GM21529 (cell line): ENCODE data around the gene NBPF14.
A peak's percentile ranks its signal among the peaks of the same experiment; 100 is the strongest.
"Not testable (repeated sequence)": the region's sequence is repeated elsewhere in the genome, so short reads cannot be mapped to it uniquely, and the experiment has no call there.

Experiments
- ATAC-seq: cut with Tn5 transposase; IDR thresholded peaks from one replicate; pipeline ENCODE4 v1.9.1; 2021; ENCODE audit not compliant: unreplicated experiment

NBPF14 gene

GRCh38 chr1:148595911-148596310 lies at the start of gene NBPF14:
Gene NBPF14, minus strand, starts transcription at chr1:148596011. Its CDS starts 294 bp downstream, at chr1:148595717.
- not testable (repeated sequence) for ATAC-seq

- ATAC-seq: not testable (repeated sequence)
Measured at GRCh38 chr1:148625451-148625850, 29.6 kb upstream of the NBPF14 start.

GRCh38 chr1:148618216-148618615 lies 22.4 kb upstream of the NBPF14 start:
- not testable (repeated sequence) for ATAC-seq

- ATAC-seq: not testable (repeated sequence)
Measured at GRCh38 chr1:148605266-148605665, 9.5 kb upstream of the NBPF14 start.

- not testable (repeated sequence) for ATAC-seq
Measured at GRCh38 chr1:148595360-148595759, 451 bp downstream of the NBPF14 start.

GRCh38 chr1:148591098-148591497 lies 4.7 kb downstream of the NBPF14 start:
- ATAC-seq: not testable (repeated sequence)

GRCh38 chr1:148532158-148532557 lies 63.7 kb downstream of the NBPF14 start:
- ATAC-seq: not testable (repeated sequence)

- ATAC-seq: not testable (repeated sequence)
Measured at GRCh38 chr1:148529101-148529567, 66.7 kb downstream of the NBPF14 start.

- ATAC-seq: not testable (repeated sequence)
Measured at GRCh38 chr1:148528591-148528990, 67.2 kb downstream of the NBPF14 start.

- not testable (repeated sequence) for ATAC-seq
Measured at GRCh38 chr1:148526587-148526986, 69.2 kb downstream of the NBPF14 start.

- ATAC-seq: not testable (repeated sequence)
Measured at GRCh38 chr1:148523205-148524144, 72.3 kb downstream of the NBPF14 start.

- peak; percentile 73 for ATAC-seq
Measured at GRCh38 chr1:148522561-148523204, 73.1 kb downstream of the NBPF14 start.

- peak; percentile 64 for ATAC-seq
Measured at GRCh38 chr1:148522072-148522471, 73.7 kb downstream of the NBPF14 start.

- ATAC-seq: not testable (repeated sequence)
Measured at GRCh38 chr1:148514310-148514709, 81.5 kb downstream of the NBPF14 start.

- not testable (repeated sequence) for ATAC-seq
Measured at GRCh38 chr1:148512571-148513184, 83.1 kb downstream of the NBPF14 start.

- not testable (repeated sequence) for ATAC-seq
Measured at GRCh38 chr1:148493933-148494332, 101.9 kb downstream of the NBPF14 start.

GRCh38 chr1:148483029-148483428 lies 112.8 kb downstream of the NBPF14 start, which contains the start of gene PPIAL4G:
Gene PPIAL4G, minus strand, starts transcription at chr1:148483302. Its CDS starts 50 bp downstream, at chr1:148483252.
- ATAC-seq: not testable (repeated sequence)
